DMS53 (cell line): ENCODE measurements around the gene XXYLT1.
"Not testable (repeated sequence)": the region's sequence is repeated elsewhere in the genome, so short reads cannot be mapped to it uniquely, and the experiment has no call there.

Source experiments
- DNase-seq: peaks from one replicate; lab custom pipeline; 2025; lab: John Stamatoyannopoulos, UW

Gene XXYLT1

GRCh38 chr3:195112361-195112791 lies 158.6 kb downstream of the XXYLT1 start:
- no peak for DNase-seq

- no peak for DNase-seq
Measured at GRCh38 chr3:195111766-195112165, 159.2 kb downstream of the XXYLT1 start.

- DNase-seq, result no peak
Measured at GRCh38 chr3:195111319-195111705, 159.6 kb downstream of the XXYLT1 start.

- peak; percentile 6 for DNase-seq
Measured at GRCh38 chr3:195110647-195111318, 160.2 kb downstream of the XXYLT1 start.

- DNase-seq, result no peak
Measured at GRCh38 chr3:195109098-195109657, 161.8 kb downstream of the XXYLT1 start.

- DNase-seq, result no peak
Measured at GRCh38 chr3:195107593-195107992, 163.4 kb downstream of the XXYLT1 start.

GRCh38 chr3:195107031-195107430 lies 163.9 kb downstream of the XXYLT1 start:
- not testable (repeated sequence) for DNase-seq

GRCh38 chr3:195106418-195106906 lies 164.5 kb downstream of the XXYLT1 start:
- peak; percentile 76 for DNase-seq

- DNase-seq, result peak; percentile 57
Measured at GRCh38 chr3:195105841-195106417, 165.0 kb downstream of the XXYLT1 start.

- peak; percentile 86 for DNase-seq
Measured at GRCh38 chr3:195105389-195105788, 165.6 kb downstream of the XXYLT1 start.

GRCh38 chr3:195104340-195104739 lies 166.6 kb downstream of the XXYLT1 start:
- DNase-seq, result peak; percentile 7

- no peak for DNase-seq
Measured at GRCh38 chr3:195103623-195104022, 167.3 kb downstream of the XXYLT1 start.

GRCh38 chr3:195102609-195103467 lies 168.1 kb downstream of the XXYLT1 start:
- DNase-seq, result no peak

- no peak for DNase-seq
Measured at GRCh38 chr3:195101927-195102608, 168.9 kb downstream of the XXYLT1 start.

- DNase-seq, result peak; percentile 5
Measured at GRCh38 chr3:195101001-195101583, 169.9 kb downstream of the XXYLT1 start.

GRCh38 chr3:195099951-195100785 lies 170.8 kb downstream of the XXYLT1 start:
- no peak for DNase-seq

- DNase-seq, result no peak
Measured at GRCh38 chr3:195098741-195099525, 172.0 kb downstream of the XXYLT1 start.

- no peak for DNase-seq
Measured at GRCh38 chr3:195097331-195098255, 173.4 kb downstream of the XXYLT1 start.
